GM12873 (cell line): Measurements from ENCODE around the gene BABAM2.

Experiments used
- CTCF ChIP-seq: IDR thresholded peaks from 2 replicates; pipeline ENCODE4 v1.5.1; 2012; ENCODE audit warnings: low read depth, mild to moderate bottlenecking, moderate library complexity, low read length, control low read depth; ENCODE audit not compliant: insufficient read depth; ENCODE audit errors: missing control alignments

BABAM2 gene

DNA sequence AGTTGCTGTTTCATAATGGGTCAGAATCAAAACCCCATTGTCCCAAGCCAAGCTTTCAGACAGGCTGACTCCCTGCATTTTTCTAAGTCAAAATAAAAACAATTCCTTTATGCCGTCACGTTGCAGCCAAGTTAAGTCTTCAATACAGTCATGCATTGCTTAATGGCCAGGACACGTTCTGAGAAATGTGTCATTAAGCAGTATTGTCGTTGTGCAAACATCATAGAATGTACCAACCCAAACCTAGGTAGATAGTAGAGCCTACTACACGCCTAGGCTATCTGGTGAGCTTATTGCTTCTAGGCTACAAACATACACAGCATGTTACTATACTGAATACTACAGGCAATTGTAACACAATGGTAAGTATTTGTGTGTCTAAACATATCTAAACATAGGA, 341.8 kb downstream of the BABAM2 start:
- no peak for TF ChIP-seq CTCF

GRCh38 chr2:28233164-28233676, 342.7 kb downstream of the BABAM2 start:
- no peak for TF ChIP-seq CTCF

- TF ChIP-seq CTCF = no peak
Measured at GRCh38 chr2:28234807-28235206, 344.3 kb downstream of the BABAM2 start.

- no peak for TF ChIP-seq CTCF
Measured at GRCh38 chr2:28239207-28239606, 348.7 kb downstream of the BABAM2 start.

- no peak for TF ChIP-seq CTCF
Measured at GRCh38 chr2:28240937-28241336, 350.4 kb downstream of the BABAM2 start.

DNA sequence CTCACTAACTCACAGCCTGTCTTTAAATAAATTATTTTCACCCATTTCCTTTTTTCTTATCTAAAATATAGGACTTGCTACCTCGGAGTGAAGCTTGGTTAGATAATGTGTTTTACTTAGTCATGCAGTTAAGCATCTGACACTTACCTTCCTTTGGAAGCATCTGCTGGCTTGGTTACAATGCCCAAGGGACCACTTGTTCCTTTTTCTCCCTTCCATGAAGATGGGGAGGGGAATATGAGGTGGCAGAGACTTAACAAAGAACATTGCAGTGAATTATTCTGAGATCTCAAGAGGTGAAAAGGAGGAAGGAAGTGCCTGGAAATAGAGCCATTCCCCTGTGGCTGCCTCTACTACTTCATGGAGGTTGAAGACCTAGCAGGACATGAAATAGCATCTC, 356.8 kb downstream of the BABAM2 start:
- no peak for TF ChIP-seq CTCF

DNA sequence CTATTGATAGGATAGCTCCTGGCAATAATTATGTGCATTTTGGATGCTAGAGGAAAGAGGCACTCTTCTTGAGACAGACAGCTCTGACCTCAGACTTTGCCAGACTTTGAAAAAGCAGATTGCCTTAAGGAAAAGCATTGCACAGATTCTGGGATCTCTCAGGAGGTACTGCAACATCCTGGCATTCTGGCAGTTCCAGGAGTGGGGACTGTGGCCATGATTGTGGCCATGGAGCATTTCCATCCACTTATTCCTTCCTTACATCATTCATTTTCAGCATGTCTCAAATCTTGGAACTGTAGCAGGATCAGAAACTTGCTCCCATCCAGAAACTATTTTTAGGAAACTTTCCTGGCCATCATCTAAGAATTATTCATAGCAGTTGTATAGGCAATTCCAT, 357.2 kb downstream of the BABAM2 start:
- TF ChIP-seq CTCF = no peak
